HL-60 (cell line): ENCODE measurements around the gene ATP8B3.

Experiments
- DNase-seq, 2 experiments: peaks; one replicate each; pipeline ENCODE4 v3.0.0-alpha.2; 2010 to 2020; ENCODE audit warnings: low read depth in 1 of 2, low spot score in 1 of 2
- H3K27ac ChIP-seq: fragments of 250-450 bp; sonication (Bioruptor Pico); replicated peaks from 2 replicates; pipeline ENCODE4 v1.5.1; 2020; ENCODE audit warnings: mild to moderate bottlenecking, moderate library complexity
- H3K27me3 ChIP-seq: fragments of 250-450 bp; sonication (Bioruptor Pico); 2 replicates; pipeline ENCODE4 v1.5.1; 2021; ENCODE audit warnings: mild to moderate bottlenecking, moderate library complexity; ENCODE audit not compliant: insufficient read depth, poor library complexity, severe bottlenecking
- H3K4me3 ChIP-seq: replicated peaks from 2 replicates; pipeline ENCODE4 v1.5.1; 2011; ENCODE audit warnings: mild to moderate bottlenecking, control low read depth, low read length; ENCODE audit not compliant: insufficient read depth
- CTCF ChIP-seq: IDR thresholded peaks from one replicate; pipeline ENCODE4 v1.5.1; 2011; ENCODE audit warnings: low read length, control low read depth, inconsistent platforms; ENCODE audit not compliant: insufficient read depth
- GABPA ChIP-seq: IDR thresholded peaks from 2 replicates; pipeline ENCODE4 v1.6.1; 2012; ENCODE audit warnings: low read depth
- POLR2AphosphoS5 ChIP-seq: IDR thresholded peaks from 2 replicates; pipeline ENCODE4 v1.6.1; 2012; ENCODE audit warnings: low read depth
- SPI1 ChIP-seq: IDR thresholded peaks from 2 replicates; pipeline ENCODE4 v1.6.1; 2012; ENCODE audit warnings: low read depth, mild to moderate bottlenecking, borderline replicate concordance
- TF ChIP-seq, protein P1 (sequence below): IDR thresholded peaks from 2 replicates; pipeline ENCODE4 v1.6.1; 2012; ENCODE audit warnings: low read depth; ENCODE audit not compliant: insufficient replicate concordance

ATP8B3 gene

GRCh38 chr19:1818549-1819195 lies 6.6 kb upstream of the ATP8B3 start:
- Histone ChIP-seq H3K27ac (no peak overlapping the region), H3K4me3 (no peak overlapping the region), H3K27me3 (no peaks in the 10 kb centered on the region)
- DNase-seq = no peak
- TF ChIP-seq CTCF (no peak), POLR2AphosphoS5 (no peak), SPI1 (no peak), GABPA (no peak)
- TF ChIP-seq, protein P1, sequence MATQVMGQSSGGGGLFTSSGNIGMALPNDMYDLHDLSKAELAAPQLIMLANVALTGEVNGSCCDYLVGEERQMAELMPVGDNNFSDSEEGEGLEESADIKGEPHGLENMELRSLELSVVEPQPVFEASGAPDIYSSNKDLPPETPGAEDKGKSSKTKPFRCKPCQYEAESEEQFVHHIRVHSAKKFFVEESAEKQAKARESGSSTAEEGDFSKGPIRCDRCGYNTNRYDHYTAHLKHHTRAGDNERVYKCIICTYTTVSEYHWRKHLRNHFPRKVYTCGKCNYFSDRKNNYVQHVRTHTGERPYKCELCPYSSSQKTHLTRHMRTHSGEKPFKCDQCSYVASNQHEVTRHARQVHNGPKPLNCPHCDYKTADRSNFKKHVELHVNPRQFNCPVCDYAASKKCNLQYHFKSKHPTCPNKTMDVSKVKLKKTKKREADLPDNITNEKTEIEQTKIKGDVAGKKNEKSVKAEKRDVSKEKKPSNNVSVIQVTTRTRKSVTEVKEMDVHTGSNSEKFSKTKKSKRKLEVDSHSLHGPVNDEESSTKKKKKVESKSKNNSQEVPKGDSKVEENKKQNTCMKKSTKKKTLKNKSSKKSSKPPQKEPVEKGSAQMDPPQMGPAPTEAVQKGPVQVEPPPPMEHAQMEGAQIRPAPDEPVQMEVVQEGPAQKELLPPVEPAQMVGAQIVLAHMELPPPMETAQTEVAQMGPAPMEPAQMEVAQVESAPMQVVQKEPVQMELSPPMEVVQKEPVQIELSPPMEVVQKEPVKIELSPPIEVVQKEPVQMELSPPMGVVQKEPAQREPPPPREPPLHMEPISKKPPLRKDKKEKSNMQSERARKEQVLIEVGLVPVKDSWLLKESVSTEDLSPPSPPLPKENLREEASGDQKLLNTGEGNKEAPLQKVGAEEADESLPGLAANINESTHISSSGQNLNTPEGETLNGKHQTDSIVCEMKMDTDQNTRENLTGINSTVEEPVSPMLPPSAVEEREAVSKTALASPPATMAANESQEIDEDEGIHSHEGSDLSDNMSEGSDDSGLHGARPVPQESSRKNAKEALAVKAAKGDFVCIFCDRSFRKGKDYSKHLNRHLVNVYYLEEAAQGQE = no peak

DNA sequence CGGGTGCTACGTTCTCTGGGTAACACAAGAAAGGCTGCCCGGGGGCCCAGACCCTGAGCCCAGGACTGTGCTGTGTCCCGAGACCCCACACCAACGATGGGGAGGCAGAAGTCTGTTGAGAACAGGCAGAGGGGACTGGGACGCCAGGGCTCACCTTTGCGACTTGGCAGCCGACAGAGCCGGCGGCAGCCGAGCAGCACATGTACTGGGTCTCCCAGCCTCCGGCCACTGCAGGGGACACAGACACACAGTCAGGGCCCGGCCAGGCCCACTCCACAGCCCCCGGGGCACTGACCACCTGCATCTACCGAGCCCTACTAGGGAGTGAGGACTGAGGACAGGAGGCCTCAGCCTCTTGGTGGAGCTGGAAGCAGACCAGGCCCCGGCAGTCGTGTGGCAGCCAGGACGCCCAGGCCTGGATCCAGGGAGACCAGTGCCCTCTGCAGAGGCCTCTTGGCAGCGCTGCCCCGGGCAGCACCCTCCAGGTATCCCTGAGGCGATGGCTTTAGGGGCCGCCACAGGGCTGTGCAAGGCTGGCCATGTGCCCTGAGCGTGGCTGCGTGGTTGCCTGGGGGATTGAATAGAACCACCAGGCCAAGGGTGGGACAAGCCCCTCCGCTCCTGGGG lies 5.6 kb upstream of the ATP8B3 start:
- H3K27me3 ChIP-seq = no peaks in the 10 kb centered on the region
- H3K4me3 ChIP-seq = no peak overlapping the region
- no peak for DNase-seq
- H3K27ac ChIP-seq = no peak overlapping the region
- TF ChIP-seq SPI1 (no peak), GABPA (no peak), POLR2AphosphoS5 (no peak), CTCF (no peak)
- TF ChIP-seq, protein P1 = no peak

DNA sequence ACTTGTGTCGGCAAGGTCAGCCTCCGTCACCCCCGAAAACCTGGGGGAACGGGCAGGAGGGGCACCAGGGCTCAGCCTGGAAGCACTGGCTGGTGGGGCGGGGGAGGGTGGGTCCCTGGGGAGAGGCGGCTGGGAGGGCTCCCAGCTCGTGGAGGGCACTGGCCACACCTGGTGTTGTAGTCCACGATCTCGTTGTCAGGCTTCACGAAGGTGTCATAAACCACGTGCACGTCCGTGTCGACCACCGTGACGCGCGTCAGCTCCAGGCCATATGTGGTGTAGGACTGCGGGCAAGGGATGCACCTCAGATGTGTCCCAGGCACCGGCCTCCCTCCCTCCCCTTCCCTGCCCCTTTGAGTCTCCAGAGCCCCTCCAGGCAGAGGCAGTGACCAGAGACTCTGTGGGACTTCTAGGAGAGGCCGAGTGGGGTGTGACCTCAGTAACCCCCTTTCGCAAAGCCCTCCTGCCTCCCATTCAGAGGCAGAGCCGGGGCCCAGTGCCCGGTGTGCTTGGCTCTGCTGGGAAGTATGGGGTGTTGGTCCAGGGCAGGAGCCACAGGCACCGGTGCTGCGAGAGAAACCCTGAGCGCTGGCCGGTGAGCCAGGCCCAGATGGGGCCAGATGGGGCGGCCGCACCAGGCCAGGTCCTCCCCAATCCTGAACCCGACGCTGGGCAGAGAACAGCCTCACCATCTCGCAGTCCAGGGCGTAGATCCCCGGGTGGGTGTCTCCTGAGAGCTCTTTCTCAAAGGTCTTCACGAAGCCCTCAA lies 4.6 kb upstream of the ATP8B3 start:
- TF ChIP-seq GABPA = no peak
- TF ChIP-seq CTCF = no peak
- TF ChIP-seq POLR2AphosphoS5 = no peak
- TF ChIP-seq SPI1 = no peak
- TF ChIP-seq, protein P1 = no peak
- Histone ChIP-seq H3K4me3 (no peak overlapping the region), H3K27me3 (no peaks in the 10 kb centered on the region), H3K27ac (no peak overlapping the region)
- no peak for DNase-seq
